MCF 10A (cell line): ENCODE data around the gene PCYOX1L. TPM values are rescaled to one million over a fixed set of nuclear protein-coding genes. Genes with fewer than 3 reads are reported as not detected.

Experiments used
- BruUV-seq: library from RNA; stranded (reverse); fragments of 400-500 nt; replicated peaks from 2 replicates; lab custom pipeline; 2021; lab: Mats Ljungman, UMichigan
- CTCF ChIA-PET: fragments of 300-600 bp; sonication (Branson Sonifier 250); formaldehyde crosslinking; extraction: SDS; loops from one replicate; lab custom pipeline; 2021; ENCODE audit warnings: antibody characterized with exemption, inconsistent platforms; lab: Yijun Ruan, JAX
- POLR2A ChIA-PET: fragments of 300-600, 350-650 bp; sonication (Branson Sonifier 250); formaldehyde crosslinking; extraction: SDS; loops from one replicate; lab custom pipeline; 2020; ENCODE audit warnings: antibody characterized with exemption, inconsistent platforms; lab: Yijun Ruan, JAX
- DNase-seq: peaks from one replicate; pipeline ENCODE4 v3.0.0-alpha.2; 2018; ENCODE audit not compliant: unreplicated experiment
- H3K27ac Mint-ChIP-seq: one replicate; pipeline ENCODE4 v1.8.0; 2022; ENCODE audit warnings: mild to moderate bottlenecking, low read depth, mixed read lengths; ENCODE audit not compliant: unreplicated experiment
- H3K27me3 Mint-ChIP-seq: one replicate; pipeline ENCODE4 v1.8.0; 2022; ENCODE audit warnings: mixed read lengths; ENCODE audit not compliant: insufficient read depth, unreplicated experiment
- H3K36me3 Mint-ChIP-seq: one replicate; pipeline ENCODE4 v1.8.0; 2022; ENCODE audit warnings: mild to moderate bottlenecking, moderate library complexity, mixed read lengths; ENCODE audit not compliant: insufficient read depth, unreplicated experiment
- H3K4me1 Mint-ChIP-seq: one replicate; pipeline ENCODE4 v1.8.0; 2022; ENCODE audit warnings: mixed read lengths; ENCODE audit not compliant: insufficient read depth, unreplicated experiment
- H3K4me3 Mint-ChIP-seq: one replicate; pipeline ENCODE4 v1.8.0; 2022; ENCODE audit warnings: mild to moderate bottlenecking, moderate library complexity, mixed read lengths; ENCODE audit not compliant: unreplicated experiment
- H3K9me3 Mint-ChIP-seq: one replicate; pipeline ENCODE4 v1.8.0; 2022; ENCODE audit warnings: mixed read lengths; ENCODE audit not compliant: unreplicated experiment
- CTCF ChIP-seq: fragments of 200-600 bp; IDR thresholded peaks from one replicate; pipeline ENCODE4 v1.8.0; 2022; ENCODE audit warnings: antibody characterized with exemption, mild to moderate bottlenecking; ENCODE audit not compliant: unreplicated experiment
- intact Hi-C: fragments of 100-400 bp; cut with micrococcal nuclease; formaldehyde crosslinking; loops from 2 replicates; pipeline ENCODE4 v1.14.1; 2022
- total RNA-seq: library from RNA; stranded (reverse); gene quantifications from 2 replicates; pipeline ENCODE4 v1.2.3, GENCODE V29; 2022

The PCYOX1L gene
- total RNA-seq, 1 experiment from 2014 or later, result 7.7 TPM

- ChIA-PET CTCF (interaction anchor here (0.6 to 4.1 kb wide), 8 partner anchors 16 to 262 kb away, joined by 3 to 16 read pairs (median 4); no protein-coding TSS in a partner anchor), POLR2A (no interaction called here)
- Mint-ChIP-seq H3K27ac (no peak overlapping the region), H3K27me3 (peaks cover 11% of the 10 kb centered on the region), H3K4me1 (no peaks in the 10 kb centered on the region), H3K9me3 (no peaks in the 10 kb centered on the region), H3K4me3 (no peak overlapping the region), H3K36me3 (no peaks in the 10 kb centered on the region)
- intact Hi-C loops, result no loop called here
- DNase-seq, result no peak
- no TSS peak for BruUV-seq
- no peak for TF ChIP-seq CTCF
Measured at GRCh38 chr5:149404746-149405549, 47.1 kb downstream of the PCYOX1L start.

- H3K4me3 Mint-ChIP-seq, result no peak overlapping the region
- no peak for DNase-seq
- no peaks in the 10 kb centered on the region for H3K36me3 Mint-ChIP-seq
- ChIA-PET CTCF (interaction anchor here (0.6 to 4.1 kb wide), 6 partner anchors 17 to 261 kb away, joined by 3 to 16 read pairs (median 3); no protein-coding TSS in a partner anchor), POLR2A (no interaction called here)
- intact Hi-C loops, result no loop called here
- H3K9me3 Mint-ChIP-seq, result no peaks in the 10 kb centered on the region
- H3K4me1 Mint-ChIP-seq, result no peaks in the 10 kb centered on the region
- BruUV-seq, result no TSS peak
- H3K27me3 Mint-ChIP-seq, result peaks cover 11% of the 10 kb centered on the region
- TF ChIP-seq CTCF, result no peak
- no peak overlapping the region for H3K27ac Mint-ChIP-seq
Measured at GRCh38 chr5:149405550-149406202, 47.8 kb downstream of the PCYOX1L start.

GRCh38 chr5:149406203-149406978 lies 48.5 kb downstream of the PCYOX1L start:
- Mint-ChIP-seq H3K4me1 (no peaks in the 10 kb centered on the region), H3K27ac (no peak overlapping the region), H3K27me3 (peaks cover 11% of the 10 kb centered on the region), H3K36me3 (no peaks in the 10 kb centered on the region), H3K4me3 (no peak overlapping the region), H3K9me3 (no peaks in the 10 kb centered on the region)
- intact Hi-C loops, result no loop called here
- no peak for DNase-seq
- no peak for TF ChIP-seq CTCF
- ChIA-PET POLR2A (interaction anchor here (1.2 kb wide), 2 partner anchors 10 to 156 kb away, joined by 3 to 4 read pairs; no protein-coding TSS in a partner anchor), CTCF (interaction anchor here (0.6 to 4.1 kb wide), 4 partner anchors 16 to 201 kb away, joined by 3 to 16 read pairs (median 4); no protein-coding TSS in a partner anchor)
- no TSS peak for BruUV-seq
